K562 (cell line): ENCODE data around the gene COL5A1. TPM values are rescaled to one million over a fixed set of nuclear protein-coding genes. Genes with fewer than 3 reads are reported as not detected.

Experiments used
- ATAC-seq: fragments of 200-7000 bp; cut with Tn5 transposase; 3 replicates; pipeline ENCODE4 v1.9.1; 2020; ENCODE audit warnings: moderate library complexity
- BruUV-seq: library from RNA; stranded (reverse); fragments of 400-500 nt; replicated peaks from 2 replicates; lab custom pipeline; 2021; lab: Mats Ljungman, UMichigan
- CTCF ChIA-PET: fragments of 300-600 bp; formaldehyde crosslinking; extraction: SDS; loops from one replicate; lab custom pipeline; 2021; ENCODE audit warnings: low intra/inter-chr PET ratio; lab: Yijun Ruan, JAX
- POLR2A ChIA-PET: fragments of 300-600, 350-650 bp; sonication (Branson Sonifier 250); formaldehyde crosslinking; extraction: SDS; loops from one replicate; lab custom pipeline; 2021; ENCODE audit warnings: antibody characterized with exemption, inconsistent platforms; lab: Yijun Ruan, JAX
- DNase-seq, 4 experiments: peaks; one replicate each; pipeline versions ENCODE4 v3.0.0 to v3.0.0-alpha.2; 2011 to 2018; ENCODE audit warnings: low spot score in 3 of 4, mixed read lengths in 3 of 4; ENCODE audit errors: extremely low read depth in 1 of 4
- FAIRE-seq: peaks from 2 replicates; lab custom pipeline; 2011; peaks lifted over from hg19 to GRCh38; lab: Jason Lieb, UNC
- H2AFZ ChIP-seq: 2 replicates; pipeline ENCODE4 v1.6.0; 2011; ENCODE audit warnings: low read depth, low read length, control low read depth, inconsistent platforms
- H3K27ac ChIP-seq: fragments of 200-600 bp; 3 replicates; pipeline ENCODE4 v1.8.0; 2011; ENCODE audit warnings: low read depth, mild to moderate bottlenecking, control low read depth, inconsistent platforms, low read length, moderate library complexity, mixed read lengths; ENCODE audit errors: extremely low read depth
- H3K27me3 ChIP-seq, 2 experiments: fragments of 300-600 bp in 1 of 2; 2 replicates in 1 of 2; 3 replicates in 1 of 2; pipeline versions ENCODE4 v1.6.0 to v1.8.0; 2011; ENCODE audit warnings: inconsistent platforms in 2 of 2, low read length in 2 of 2, mild to moderate bottlenecking in 1 of 2, mixed read lengths in 1 of 2, moderate library complexity in 1 of 2; ENCODE audit not compliant: control insufficient read depth in 2 of 2, insufficient read depth in 2 of 2
- H3K36me3 ChIP-seq: fragments of 300-600 bp; 3 replicates; pipeline ENCODE4 v1.8.0; 2011; ENCODE audit warnings: mild to moderate bottlenecking, low read length, inconsistent platforms; ENCODE audit not compliant: control insufficient read depth, insufficient read depth
- H3K4me1 ChIP-seq, 2 experiments: fragments of 200-600 bp in 1 of 2; replicated peaks in 1 of 2; 2 replicates in 1 of 2; 3 replicates in 1 of 2; pipeline versions ENCODE4 v1.5.1 to v1.8.0; 2011; ENCODE audit warnings: inconsistent platforms in 2 of 2, low read length in 2 of 2, mild to moderate bottlenecking in 1 of 2, mixed read lengths in 1 of 2, moderate library complexity in 1 of 2; ENCODE audit not compliant: control insufficient read depth in 2 of 2, insufficient read depth in 2 of 2
- H3K4me2 ChIP-seq: 2 replicates; pipeline ENCODE4 v1.6.1; 2011; ENCODE audit warnings: low read length, control low read depth, inconsistent platforms, mixed read lengths; ENCODE audit not compliant: insufficient read depth
- H3K4me3 ChIP-seq: fragments of 200-600 bp; sonication (generic), shearing (Covaris generic); 2 replicates; pipeline ENCODE4 v1.5.1; 2016; ENCODE audit warnings: control low read depth, inconsistent platforms
- H3K79me2 ChIP-seq: fragments of 200-600 bp; 3 replicates; pipeline ENCODE4 v1.8.0; 2011; ENCODE audit warnings: low read length, inconsistent platforms; ENCODE audit not compliant: control insufficient read depth, insufficient read depth
- H3K9ac ChIP-seq, 2 experiments: 2 replicates each; pipeline versions ENCODE4 v1.6.0 to v1.6.1; 2011; ENCODE audit warnings: low read depth in 2 of 2, low read length in 2 of 2, control low read depth in 1 of 2, inconsistent platforms in 1 of 2, mild to moderate bottlenecking in 1 of 2, mixed read lengths in 1 of 2; ENCODE audit not compliant: insufficient read depth in 1 of 2
- H3K9me1 ChIP-seq: one replicate; pipeline ENCODE4 v1.6.0; 2011; ENCODE audit warnings: inconsistent platforms, mild to moderate bottlenecking, low read length, moderate library complexity; ENCODE audit not compliant: control insufficient read depth, insufficient read depth
- H3K9me3 ChIP-seq: replicated peaks from 2 replicates; pipeline ENCODE4 v1.5.1; 2011; ENCODE audit warnings: low read depth, low read length, inconsistent platforms; ENCODE audit not compliant: control insufficient read depth, insufficient read depth
- H4K20me1 ChIP-seq: replicated peaks from 2 replicates; pipeline ENCODE4 v1.6.1; 2011; ENCODE audit warnings: low read length, inconsistent platforms, mixed read lengths; ENCODE audit not compliant: control insufficient read depth, insufficient read depth
- CBFB ChIP-seq: sonication (generic); formaldehyde crosslinking; IDR thresholded peaks from 2 replicates; pipeline ENCODE4 v1.4.0; 2020; ENCODE audit warnings: mild to moderate bottlenecking, missing genetic modification reagents
- ETV6 ChIP-seq, 3 experiments: fragments of 150-350 bp in 1 of 3; sonication (generic) in 1 of 3; formaldehyde crosslinking in 1 of 3; IDR thresholded peaks; 2 replicates each; pipeline versions ENCODE4 v1.6.1 to v1.8.0; 2014 to 2022; ENCODE audit warnings: borderline replicate concordance in 2 of 3, low read depth in 2 of 3, antibody characterized with exemption in 1 of 3, low read length in 1 of 3, mild to moderate bottlenecking in 1 of 3, missing genetic modification reagents in 1 of 3
- FOXP1 ChIP-seq: sonication (generic); formaldehyde crosslinking; IDR thresholded peaks from 2 replicates; pipeline ENCODE4 v1.8.0; 2022; ENCODE audit warnings: mild to moderate bottlenecking, missing genetic modification reagents
- KLF13 ChIP-seq: fragments of 450-650 bp; IDR thresholded peaks from 2 replicates; pipeline ENCODE4 v1.6.1; 2016; ENCODE audit warnings: missing genetic modification characterization, low read depth, mild to moderate bottlenecking, missing compliant biosample characterization, moderate library complexity, borderline replicate concordance
- MTF1 ChIP-seq: fragments of 250-450 bp; sonication (Bioruptor Pico); IDR thresholded peaks from 2 replicates; pipeline ENCODE4 v1.9.0; 2021; ENCODE audit warnings: moderate library complexity, mild to moderate bottlenecking, inconsistent platforms, borderline replicate concordance
- MYBL2 ChIP-seq, 2 experiments: fragments of 450-650 bp in 1 of 2; sonication (generic) in 1 of 2; formaldehyde crosslinking in 1 of 2; IDR thresholded peaks; 2 replicates each; pipeline versions ENCODE4 v1.6.1 to v1.8.1; 2017 to 2022; ENCODE audit warnings: borderline replicate concordance in 1 of 2, inconsistent platforms in 1 of 2, low read depth in 1 of 2, mild to moderate bottlenecking in 1 of 2, missing genetic modification reagents in 1 of 2, moderate library complexity in 1 of 2
- NCOR1 ChIP-seq: fragments of 450-650 bp; IDR thresholded peaks from 2 replicates; pipeline ENCODE4 v1.6.1; 2016; ENCODE audit warnings: mild to moderate bottlenecking, moderate library complexity
- PCBP1 ChIP-seq: fragments of 200-400 bp; formaldehyde crosslinking; IDR thresholded peaks from 2 replicates; pipeline ENCODE4 v1.6.1; 2018; ENCODE audit warnings: mild to moderate bottlenecking, low read depth, low read length; ENCODE audit not compliant: poor library complexity, severe bottlenecking
- SETDB1 ChIP-seq: IDR thresholded peaks from one replicate; pipeline ENCODE4 v1.6.1; 2012; ENCODE audit warnings: low read length, control low read depth, inconsistent platforms
- ZNF316 ChIP-seq: fragments of 450-650 bp; IDR thresholded peaks from 2 replicates; pipeline ENCODE4 v1.6.1; 2016
- ZNF589 ChIP-seq: fragments of 200-800 bp; sonication (Bioruptor generic); IDR thresholded peaks from 2 replicates; pipeline ENCODE4 v1.6.1; 2016; ENCODE audit warnings: low read depth, missing genetic modification characterization, missing compliant biosample characterization
- WGBS: fragments of 100-300 bp; shearing (Covaris generic); methylation state at CpG from one replicate; pipeline ENCODE4 v1.1.6; 2016; ENCODE audit warnings: low coverage, mixed read lengths; ENCODE audit not compliant: insufficient coverage; ENCODE audit errors: missing lambda C conversion rate; 5-methylcytosine and 5-hydroxymethylcytosine counted together
- in situ Hi-C: fragments of 300-500 bp; cut with MboI; formaldehyde crosslinking; loops from 4 replicates; pipeline ENCODE4 v1.15.0; 2018; ENCODE audit warnings: inconsistent platforms, mixed read lengths
- intact Hi-C: fragments of 100-400 bp; cut with micrococcal nuclease; formaldehyde crosslinking; loops from 2 replicates; pipeline ENCODE4 v1.14.2; 2022
- polyA plus RNA-seq, 8 experiments: library from polyadenylated mRNA; depleted of rRNA in 4 of 8; stranded (reverse) in 5 of 8; unstranded in 3 of 8; fragments of >200 nt; fragmentation: Nextera tagmentation in 2 of 8; fragmentation: Illumina TruSeq in 1 of 8; extraction: Ambion mirVana in 2 of 8; extraction: Trizol in 1 of 8; gene quantifications; 2 replicates each; pipeline versions ENCODE4 v1.2.1 to v1.2.3, GENCODE V29; 2011 to 2014; ENCODE audit warnings: inconsistent platforms in 1 of 8, missing spikeins in 1 of 8
- total RNA-seq, 7 experiments: library from RNA; depleted of rRNA in 6 of 7; stranded (reverse); fragments of >200 nt in 6 of 7; fragmentation: Illumina TruSeq in 2 of 7; extraction: Trizol in 2 of 7; gene quantifications; 2 replicates each; pipeline versions ENCODE4 v1.2.1 to v1.2.3, GENCODE V29; 2011 to 2021; ENCODE audit warnings: low replicate concordance in 1 of 7
- TF ChIP-seq, protein P1 (sequence below), 2 experiments: fragments of 450-650 bp in 1 of 2; sonication (generic) in 1 of 2; formaldehyde crosslinking in 1 of 2; IDR thresholded peaks in 1 of 2; conservative IDR thresholded peaks in 1 of 2; 2 replicates each; pipeline versions ENCODE4 v1.6.1 to v1.8.1; 2016 to 2023; ENCODE audit warnings: mild to moderate bottlenecking in 2 of 2, moderate library complexity in 2 of 2, inconsistent platforms in 1 of 2, missing genetic modification reagents in 1 of 2
- TF ChIP-seq, protein P2 (sequence below): sonication (generic); formaldehyde crosslinking; IDR thresholded peaks from 2 replicates; pipeline ENCODE4 v1.8.1; 2022; ENCODE audit warnings: missing genetic modification reagents
- TF ChIP-seq, protein P3 (sequence below): sonication (generic); formaldehyde crosslinking; IDR thresholded peaks from 2 replicates; pipeline ENCODE4 v1.8.0; 2022; ENCODE audit warnings: mild to moderate bottlenecking, missing genetic modification reagents
- TF ChIP-seq, protein P4 (sequence below): fragments of 250-450 bp; sonication (Bioruptor Pico); IDR thresholded peaks from 2 replicates; pipeline ENCODE4 v1.8.0; 2022; ENCODE audit warnings: inconsistent platforms

COL5A1 gene
- total and polyA plus RNA-seq, 9 of the 15 experiments (the other 6 are each of a cell fraction or from before 2014, with no cell fraction given) = under 0.01 to 0.13 (median 0.04) TPM; not detected in 6

DNA sequence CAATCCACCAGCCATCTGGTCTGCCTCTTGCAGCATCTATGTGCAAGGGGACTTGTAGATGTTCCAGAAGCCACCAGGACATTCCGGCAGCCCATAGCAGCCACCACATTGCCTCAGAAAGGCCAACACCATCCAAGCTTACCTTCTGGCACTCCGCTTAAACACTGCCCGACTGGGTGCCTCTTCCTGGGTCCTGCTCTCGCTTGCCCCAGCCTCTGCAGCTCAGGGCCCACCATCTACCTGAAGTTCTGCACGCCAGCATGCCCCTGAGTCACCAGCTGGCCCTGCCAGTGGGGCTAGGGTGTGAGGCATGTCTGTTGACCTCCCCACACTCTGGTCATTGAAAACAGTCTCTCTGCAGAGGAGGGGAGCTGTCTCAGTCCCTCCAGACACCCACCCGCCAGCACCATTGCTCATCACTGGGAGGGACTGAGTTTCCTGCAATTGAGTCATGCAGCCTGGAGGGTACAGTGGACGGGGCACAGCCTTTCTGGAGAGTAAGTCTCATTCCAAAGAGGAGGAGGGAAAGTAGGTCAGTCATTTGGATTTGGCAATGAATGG, 16.9 kb upstream of the COL5A1 start:
- Histone ChIP-seq H3K79me2 (no peaks in the 10 kb centered on the region), H3K4me1 (no peaks in the 10 kb centered on the region), H3K4me2 (no peak overlapping the region), H3K9me1 (no peaks in the 10 kb centered on the region), H2AFZ (no peak overlapping the region), H3K27ac (no peak overlapping the region), H3K9ac (no peak overlapping the region), H3K9me3 (no peaks in the 10 kb centered on the region), H3K27me3 (peaks cover 11 to 94% of the 10 kb centered on the region in 2 experiments; a peak in 3 of 5 replicates), H4K20me1 (peaks cover 13% of the 10 kb centered on the region; the same call in 1 of the 2 replicates), H3K4me3 (no peak overlapping the region), H3K36me3 (no peaks in the 10 kb centered on the region)
- no peak for DNase-seq
- 2% methylated on average over 7 of the region's 7 CpGs for WGBS
- no peak for ATAC-seq
- CTCF ChIA-PET = no interaction called here
- intact Hi-C loops = no loop called here
- BruUV-seq = no TSS peak
- POLR2A ChIA-PET = interaction anchor here (0.5 kb wide), 1 partner anchor 583 kb away, joined by 3 read pairs; no protein-coding TSS in a partner anchor
- in situ Hi-C loops = no loop called here
- FAIRE-seq = no peak
- TF ChIP-seq, protein P1, sequence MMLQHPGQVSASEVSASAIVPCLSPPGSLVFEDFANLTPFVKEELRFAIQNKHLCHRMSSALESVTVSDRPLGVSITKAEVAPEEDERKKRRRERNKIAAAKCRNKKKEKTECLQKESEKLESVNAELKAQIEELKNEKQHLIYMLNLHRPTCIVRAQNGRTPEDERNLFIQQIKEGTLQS (IDR thresholded peaks at IDR 0.05) = no peak
- TF ChIP-seq, protein P1 (CRISPR knock-in tag; conservative IDR thresholded peaks at IDR 0.05) = no peak
- TF ChIP-seq MTF1 (no peak), ZNF316 (no peak), PCBP1 (no peak), NCOR1 (no peak), SETDB1 (no peak), ZNF589 (CRISPR knock-in tag) (no peak), CBFB (CRISPR knock-in tag) (no peak), FOXP1 (CRISPR knock-in tag) (no peak), MYBL2 (IDR thresholded peaks at IDR 0.05; ENCODE audit: low read depth) (no peak), MYBL2 (CRISPR knock-in tag; IDR thresholded peaks at IDR 0.05; ENCODE audit: borderline replicate concordance) (no peak), ETV6 (IDR thresholded peaks at IDR 0.05; ENCODE audit: borderline replicate concordance in 1 of 2, low read depth in 2 of 2, low read length in 1 of 2) (no peak), ETV6 (CRISPR knock-in tag; IDR thresholded peaks at IDR 0.05; ENCODE audit: borderline replicate concordance) (no peak), KLF13 (tag) (no peak)
- TF ChIP-seq, protein P2, sequence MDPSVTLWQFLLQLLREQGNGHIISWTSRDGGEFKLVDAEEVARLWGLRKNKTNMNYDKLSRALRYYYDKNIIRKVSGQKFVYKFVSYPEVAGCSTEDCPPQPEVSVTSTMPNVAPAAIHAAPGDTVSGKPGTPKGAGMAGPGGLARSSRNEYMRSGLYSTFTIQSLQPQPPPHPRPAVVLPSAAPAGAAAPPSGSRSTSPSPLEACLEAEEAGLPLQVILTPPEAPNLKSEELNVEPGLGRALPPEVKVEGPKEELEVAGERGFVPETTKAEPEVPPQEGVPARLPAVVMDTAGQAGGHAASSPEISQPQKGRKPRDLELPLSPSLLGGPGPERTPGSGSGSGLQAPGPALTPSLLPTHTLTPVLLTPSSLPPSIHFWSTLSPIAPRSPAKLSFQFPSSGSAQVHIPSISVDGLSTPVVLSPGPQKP = no peak
- TF ChIP-seq, protein P3, sequence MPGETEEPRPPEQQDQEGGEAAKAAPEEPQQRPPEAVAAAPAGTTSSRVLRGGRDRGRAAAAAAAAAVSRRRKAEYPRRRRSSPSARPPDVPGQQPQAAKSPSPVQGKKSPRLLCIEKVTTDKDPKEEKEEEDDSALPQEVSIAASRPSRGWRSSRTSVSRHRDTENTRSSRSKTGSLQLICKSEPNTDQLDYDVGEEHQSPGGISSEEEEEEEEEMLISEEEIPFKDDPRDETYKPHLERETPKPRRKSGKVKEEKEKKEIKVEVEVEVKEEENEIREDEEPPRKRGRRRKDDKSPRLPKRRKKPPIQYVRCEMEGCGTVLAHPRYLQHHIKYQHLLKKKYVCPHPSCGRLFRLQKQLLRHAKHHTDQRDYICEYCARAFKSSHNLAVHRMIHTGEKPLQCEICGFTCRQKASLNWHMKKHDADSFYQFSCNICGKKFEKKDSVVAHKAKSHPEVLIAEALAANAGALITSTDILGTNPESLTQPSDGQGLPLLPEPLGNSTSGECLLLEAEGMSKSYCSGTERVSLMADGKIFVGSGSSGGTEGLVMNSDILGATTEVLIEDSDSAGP (CRISPR knock-in tag) = no peak
- TF ChIP-seq, protein P4, sequence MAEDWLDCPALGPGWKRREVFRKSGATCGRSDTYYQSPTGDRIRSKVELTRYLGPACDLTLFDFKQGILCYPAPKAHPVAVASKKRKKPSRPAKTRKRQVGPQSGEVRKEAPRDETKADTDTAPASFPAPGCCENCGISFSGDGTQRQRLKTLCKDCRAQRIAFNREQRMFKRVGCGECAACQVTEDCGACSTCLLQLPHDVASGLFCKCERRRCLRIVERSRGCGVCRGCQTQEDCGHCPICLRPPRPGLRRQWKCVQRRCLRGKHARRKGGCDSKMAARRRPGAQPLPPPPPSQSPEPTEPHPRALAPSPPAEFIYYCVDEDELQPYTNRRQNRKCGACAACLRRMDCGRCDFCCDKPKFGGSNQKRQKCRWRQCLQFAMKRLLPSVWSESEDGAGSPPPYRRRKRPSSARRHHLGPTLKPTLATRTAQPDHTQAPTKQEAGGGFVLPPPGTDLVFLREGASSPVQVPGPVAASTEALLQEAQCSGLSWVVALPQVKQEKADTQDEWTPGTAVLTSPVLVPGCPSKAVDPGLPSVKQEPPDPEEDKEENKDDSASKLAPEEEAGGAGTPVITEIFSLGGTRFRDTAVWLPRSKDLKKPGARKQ (CRISPR knock-in tag) = no peak
